ENCODE results near the gene GDF2. TPM values are rescaled to one million over a fixed set of nuclear protein-coding genes. Genes with fewer than 3 reads are reported as not detected.

The GDF2 gene
- total RNA-seq, 1 experiment from 2014 or later, result not detected

- Histone ChIP-seq H3K4me3 (ENCODE audit: insufficient read depth, low read depth, low read length) (peak within 1 kb of the TSS; percentile 44), H3K27me3 (ENCODE audit: control insufficient read depth, insufficient read depth, low read length) (peaks cover 30% of the 10 kb centered on the region), H3K36me3 (replicated peaks; ENCODE audit: control insufficient read depth, insufficient read depth, low read length) (no peaks in the 10 kb centered on the region)
- DNase-seq, result peak; percentile 85
These were observed 22.4 kb upstream of the GDF2 start, which contains the start of gene GDF10 for GRCh38 chr10:47299611-47300428. Gene GDF10 (plus strand): TSS chr10:47300197. CDS start chr10:47300652, 455 bp downstream.

GRCh38 chr10:47300429-47300931, 21.8 kb upstream of the GDF2 start:
- H3K4me3 ChIP-seq (ENCODE audit: insufficient read depth, low read depth, low read length), result peak overlapping the region; percentile 44
- H3K36me3 ChIP-seq (replicated peaks; ENCODE audit: control insufficient read depth, insufficient read depth, low read length), result no peaks in the 10 kb centered on the region
- H3K27me3 ChIP-seq (ENCODE audit: control insufficient read depth, insufficient read depth, low read length), result peaks cover 30% of the 10 kb centered on the region
- DNase-seq, result peak; percentile 79

GRCh38 chr10:47301833-47302232, 20.4 kb upstream of the GDF2 start:
- peaks cover 30% of the 10 kb centered on the region for H3K27me3 ChIP-seq (ENCODE audit: control insufficient read depth, insufficient read depth, low read length)

GRCh38 chr10:47303105-47303504, 19.1 kb upstream of the GDF2 start:
- peaks cover 31% of the 10 kb centered on the region for H3K27me3 ChIP-seq (ENCODE audit: control insufficient read depth, insufficient read depth, low read length)
- DNase-seq, result no peak

More at GRCh38 chr10:47301833-47302232, 20.4 kb upstream of the GDF2 start:
- DNase-seq, result no peak
- no peak overlapping the region for H3K4me3 ChIP-seq (ENCODE audit: insufficient read depth, low read depth, low read length)
- H3K36me3 ChIP-seq (replicated peaks; ENCODE audit: control insufficient read depth, insufficient read depth, low read length), result no peaks in the 10 kb centered on the region

GRCh38 chr10:47303866-47304265, 18.4 kb upstream of the GDF2 start:
- no peaks in the 10 kb centered on the region for H3K36me3 ChIP-seq (replicated peaks; ENCODE audit: control insufficient read depth, insufficient read depth, low read length)
- H3K27me3 ChIP-seq (ENCODE audit: control insufficient read depth, insufficient read depth, low read length), result peaks cover 29% of the 10 kb centered on the region
- DNase-seq, result no peak
- no peak overlapping the region for H3K4me3 ChIP-seq (ENCODE audit: insufficient read depth, low read depth, low read length)

More at GRCh38 chr10:47303105-47303504, 19.1 kb upstream of the GDF2 start:
- Histone ChIP-seq H3K36me3 (replicated peaks; ENCODE audit: control insufficient read depth, insufficient read depth, low read length) (no peaks in the 10 kb centered on the region), H3K4me3 (ENCODE audit: insufficient read depth, low read depth, low read length) (no peak overlapping the region)

GRCh38 chr10:47305566-47305965, 16.7 kb upstream of the GDF2 start:
- Histone ChIP-seq H3K27me3 (ENCODE audit: control insufficient read depth, insufficient read depth, low read length) (peaks cover 17% of the 10 kb centered on the region), H3K4me3 (ENCODE audit: insufficient read depth, low read depth, low read length) (no peak overlapping the region), H3K36me3 (replicated peaks; ENCODE audit: control insufficient read depth, insufficient read depth, low read length) (no peaks in the 10 kb centered on the region)
- no peak for DNase-seq

GRCh38 chr10:47306387-47307210, 15.7 kb upstream of the GDF2 start:
- Histone ChIP-seq H3K36me3 (replicated peaks; ENCODE audit: control insufficient read depth, insufficient read depth, low read length) (no peaks in the 10 kb centered on the region), H3K4me3 (ENCODE audit: insufficient read depth, low read depth, low read length) (no peak overlapping the region), H3K27me3 (ENCODE audit: control insufficient read depth, insufficient read depth, low read length) (peaks cover 6% of the 10 kb centered on the region)
- DNase-seq, result no peak

- DNase-seq, result no peak
- no peaks in the 10 kb centered on the region for H3K36me3 ChIP-seq (replicated peaks; ENCODE audit: control insufficient read depth, insufficient read depth, low read length)
- H3K27me3 ChIP-seq (ENCODE audit: control insufficient read depth, insufficient read depth, low read length), result peaks cover 1% of the 10 kb centered on the region
- no peak overlapping the region for H3K4me3 ChIP-seq (ENCODE audit: insufficient read depth, low read depth, low read length)
These were observed 14.9 kb upstream of the GDF2 start for GRCh38 chr10:47307381-47307780.

GRCh38 chr10:47308775-47309174, 13.5 kb upstream of the GDF2 start:
- H3K4me3 ChIP-seq (ENCODE audit: insufficient read depth, low read depth, low read length), result no peak overlapping the region
- no peak for DNase-seq
- H3K27me3 ChIP-seq (ENCODE audit: control insufficient read depth, insufficient read depth, low read length), result peaks cover 1% of the 10 kb centered on the region; the same call in 1 of the 2 replicates
- H3K36me3 ChIP-seq (replicated peaks; ENCODE audit: control insufficient read depth, insufficient read depth, low read length), result no peaks in the 10 kb centered on the region

GRCh38 chr10:47309408-47310089, 12.7 kb upstream of the GDF2 start:
- no peaks in the 10 kb centered on the region for H3K36me3 ChIP-seq (replicated peaks; ENCODE audit: control insufficient read depth, insufficient read depth, low read length)
- no peak overlapping the region for H3K4me3 ChIP-seq (ENCODE audit: insufficient read depth, low read depth, low read length)
- H3K27me3 ChIP-seq (ENCODE audit: control insufficient read depth, insufficient read depth, low read length), result peaks cover 1% of the 10 kb centered on the region; the same call in 1 of the 2 replicates
- DNase-seq, result peak; percentile 86

- no peak for DNase-seq
- no peak overlapping the region for H3K4me3 ChIP-seq (ENCODE audit: insufficient read depth, low read depth, low read length)
- H3K27me3 ChIP-seq (ENCODE audit: control insufficient read depth, insufficient read depth, low read length), result peaks cover 1% of the 10 kb centered on the region; the same call in 1 of the 2 replicates
- no peaks in the 10 kb centered on the region for H3K36me3 ChIP-seq (replicated peaks; ENCODE audit: control insufficient read depth, insufficient read depth, low read length)
These were observed 12.2 kb upstream of the GDF2 start for GRCh38 chr10:47310090-47310505.

GRCh38 chr10:47311193-47311931, 10.9 kb upstream of the GDF2 start:
- H3K36me3 ChIP-seq (replicated peaks; ENCODE audit: control insufficient read depth, insufficient read depth, low read length), result no peaks in the 10 kb centered on the region
- no peak overlapping the region for H3K4me3 ChIP-seq (ENCODE audit: insufficient read depth, low read depth, low read length)
- peaks cover 1% of the 10 kb centered on the region; the same call in 1 of the 2 replicates for H3K27me3 ChIP-seq (ENCODE audit: control insufficient read depth, insufficient read depth, low read length)
- no peak for DNase-seq

- H3K4me3 ChIP-seq (ENCODE audit: insufficient read depth, low read depth, low read length), result no peak overlapping the region
- no peaks in the 10 kb centered on the region for H3K36me3 ChIP-seq (replicated peaks; ENCODE audit: control insufficient read depth, insufficient read depth, low read length)
- DNase-seq, result peak; percentile 91
- H3K27me3 ChIP-seq (ENCODE audit: control insufficient read depth, insufficient read depth, low read length), result peaks cover 1% of the 10 kb centered on the region; the same call in 1 of the 2 replicates
These were observed 10.2 kb upstream of the GDF2 start for GRCh38 chr10:47311932-47312662.
